OCI-LY7 (cell line): Measurements from ENCODE around the gene CCDC33. TPM values are rescaled to one million over a fixed set of nuclear protein-coding genes. Genes with fewer than 3 reads are reported as not detected.

Experiments
- BruUV-seq: library from RNA; stranded (reverse); fragments of 400-500 nt; replicated peaks from 2 replicates; lab custom pipeline; 2021; lab: Mats Ljungman, UMichigan
- CTCF ChIA-PET: fragments of 300-600 bp; sonication (Branson Sonifier 250); formaldehyde crosslinking; loops from one replicate; lab custom pipeline; 2022; ENCODE audit warnings: antibody characterized with exemption; ENCODE audit not compliant: unreplicated experiment; lab: Charles Lee
- POLR2A ChIA-PET: fragments of 300-600 bp; sonication (Branson Sonifier 250); formaldehyde crosslinking; loops from one replicate; lab custom pipeline; 2022; ENCODE audit warnings: antibody characterized with exemption; lab: Charles Lee
- DNase-seq: peaks from one replicate; pipeline ENCODE4 v3.0.0-alpha.2; 2015; ENCODE audit warnings: low spot score
- H2AFZ ChIP-seq: fragments of 200-600 bp; sonication (generic), shearing (Covaris generic); 2 replicates; pipeline ENCODE4 v1.6.1; 2014; ENCODE audit warnings: mild to moderate bottlenecking, antibody characterized with exemption, low read length, moderate library complexity
- H3K27ac ChIP-seq: fragments of 200-600 bp; sonication (generic); 2 replicates; pipeline ENCODE4 v1.5.1; 2014; ENCODE audit warnings: mixed run types, low read depth, mild to moderate bottlenecking, moderate library complexity, low read length, inconsistent platforms; ENCODE audit not compliant: poor library complexity, severe bottlenecking
- H3K36me3 ChIP-seq: fragments of 200-600 bp; sonication (generic); 2 replicates; pipeline ENCODE4 v1.6.1; 2014; ENCODE audit warnings: mild to moderate bottlenecking, antibody characterized with exemption, low read length, moderate library complexity, mixed read lengths; ENCODE audit not compliant: insufficient read depth
- H3K4me1 ChIP-seq: fragments of 200-600 bp; sonication (generic); 2 replicates; pipeline ENCODE4 v1.5.1; 2014; ENCODE audit warnings: mild to moderate bottlenecking, low read length; ENCODE audit not compliant: insufficient read depth, poor library complexity, severe bottlenecking
- H3K4me2 ChIP-seq: fragments of 200-600 bp; sonication (generic); 2 replicates; pipeline ENCODE4 v1.6.1; 2014; ENCODE audit warnings: mild to moderate bottlenecking, low read length
- H3K4me3 ChIP-seq: fragments of 200-600 bp; sonication (generic); 2 replicates; pipeline ENCODE4 v1.5.1; 2014; ENCODE audit warnings: mild to moderate bottlenecking, low read depth, low read length; ENCODE audit not compliant: poor library complexity, severe bottlenecking
- H3K79me2 ChIP-seq: fragments of 200-600 bp; sonication (generic); 2 replicates; pipeline ENCODE4 v1.6.1; 2016; ENCODE audit warnings: low read depth, mild to moderate bottlenecking, low read length, moderate library complexity, mixed read lengths; ENCODE audit not compliant: insufficient read depth
- H3K9me2 ChIP-seq: fragments of 200-600 bp; sonication (generic); 2 replicates; pipeline ENCODE4 v1.6.1; 2016; ENCODE audit warnings: mild to moderate bottlenecking, low read length, mixed read lengths; ENCODE audit not compliant: insufficient read depth
- H3K9me3 ChIP-seq: fragments of 200-600 bp; sonication (generic); 2 replicates; pipeline ENCODE4 v1.6.1; 2014; ENCODE audit warnings: mild to moderate bottlenecking, mixed run types, low read length, mixed read lengths
- H4K20me1 ChIP-seq: fragments of 200-600 bp; sonication (generic); 2 replicates; pipeline ENCODE4 v1.6.1; 2014; ENCODE audit warnings: mild to moderate bottlenecking, antibody characterized with exemption, low read length, moderate library complexity, mixed read lengths; ENCODE audit not compliant: insufficient read depth
- CTCF ChIP-seq: fragments of 200-600 bp; sonication (generic); conservative IDR thresholded peaks from 2 replicates; pipeline ENCODE4 v1.5.1; 2014; ENCODE audit warnings: mild to moderate bottlenecking, antibody characterized with exemption, low read length, moderate library complexity, mixed read lengths
- EZH2phosphoT487 ChIP-seq: fragments of 200-600 bp; sonication (generic); IDR thresholded peaks from 2 replicates; pipeline ENCODE4 v1.6.1; 2018; ENCODE audit warnings: low read depth, borderline replicate concordance, mild to moderate bottlenecking, mixed run types, antibody characterized with exemption, low read length, moderate library complexity, mixed read lengths
- intact Hi-C: fragments of 100-400 bp; cut with micrococcal nuclease; formaldehyde crosslinking; loops from one replicate; pipeline ENCODE4 v1.10.0; 2022; ENCODE audit not compliant: unreplicated experiment
- total RNA-seq, 2 experiments: library from RNA; depleted of rRNA in 1 of 2; stranded (reverse); fragments of >200 nt in 1 of 2; shearing (Covaris generic) in 1 of 2; gene quantifications; 2 replicates each; pipeline ENCODE4 v1.2.3, GENCODE V29; 2014 to 2022

The CCDC33 gene
- total RNA-seq, 2 experiments from 2014 or later: not detected

- Histone ChIP-seq H3K4me3 (no peak overlapping the region), H3K79me2 (no peaks in the 10 kb centered on the region), H3K4me1 (no peaks in the 10 kb centered on the region), H2AFZ (no peak overlapping the region), H3K4me2 (no peak overlapping the region), H3K36me3 (no peaks in the 10 kb centered on the region), H4K20me1 (no peaks in the 10 kb centered on the region), H3K9me3 (peaks cover 9% of the 10 kb centered on the region), H3K9me2 (no peaks in the 10 kb centered on the region), H3K27ac (no peak overlapping the region)
- ChIA-PET CTCF (no interaction called here), POLR2A (no interaction called here)
- intact Hi-C loops: no loop called here
- BruUV-seq: no TSS peak
- DNase-seq: no peak
- TF ChIP-seq EZH2phosphoT487: no peak
- TF ChIP-seq CTCF: no peak
Observed at GRCh38 chr15:74349241-74349778, 113.2 kb downstream of the CCDC33 start.

- H3K9me3 ChIP-seq: peaks cover 9% of the 10 kb centered on the region
- no peaks in the 10 kb centered on the region for H3K79me2 ChIP-seq
- H3K36me3 ChIP-seq: no peaks in the 10 kb centered on the region
- CTCF ChIA-PET: no interaction called here
- no peak overlapping the region for H3K27ac ChIP-seq
- no peak for TF ChIP-seq EZH2phosphoT487
- H3K4me1 ChIP-seq: no peaks in the 10 kb centered on the region
- no peak overlapping the region for H3K4me3 ChIP-seq
- BruUV-seq: no TSS peak
- no peaks in the 10 kb centered on the region for H3K9me2 ChIP-seq
- DNase-seq: no peak
- intact Hi-C loops: no loop called here
- H4K20me1 ChIP-seq: no peaks in the 10 kb centered on the region
- POLR2A ChIA-PET: no interaction called here
- H2AFZ ChIP-seq: no peak overlapping the region
- no peak overlapping the region for H3K4me2 ChIP-seq
Observed at GRCh38 chr15:74350295-74351275, 114.5 kb downstream of the CCDC33 start.

- no peaks in the 10 kb centered on the region for H3K9me2 ChIP-seq
- no peak for TF ChIP-seq CTCF
- no peak for TF ChIP-seq EZH2phosphoT487
- intact Hi-C loops: no loop called here
- no peaks in the 10 kb centered on the region for H4K20me1 ChIP-seq
- no peak overlapping the region for H2AFZ ChIP-seq
- H3K27ac ChIP-seq: no peak overlapping the region
- ChIA-PET CTCF (no interaction called here), POLR2A (no interaction called here)
- no peak overlapping the region for H3K4me3 ChIP-seq
- peaks cover 9% of the 10 kb centered on the region for H3K9me3 ChIP-seq
- H3K36me3 ChIP-seq: no peaks in the 10 kb centered on the region
- H3K4me2 ChIP-seq: no peak overlapping the region
- no peaks in the 10 kb centered on the region for H3K79me2 ChIP-seq
- no TSS peak for BruUV-seq
- no peaks in the 10 kb centered on the region for H3K4me1 ChIP-seq
- DNase-seq: no peak
Observed at GRCh38 chr15:74351670-74352069, 115.5 kb downstream of the CCDC33 start.
